ENCODE data around the gene CPNE5. TPM values are rescaled to one million over a fixed set of nuclear protein-coding genes. Genes with fewer than 3 reads are reported as not detected.
A peak's percentile ranks its signal among the peaks of the same experiment; 100 is the strongest.

Gene CPNE5
- total RNA-seq, 1 donor from 2014 or later: 59.1 TPM

GRCh38 chr6:36751091-36751490 lies 88.2 kb downstream of the CPNE5 start:
- peaks cover 61% of the 10 kb centered on the region for H3K36me3 Mint-ChIP-seq (ENCODE audit: low read depth)
- no peak overlapping the region for H3K4me3 Mint-ChIP-seq

GRCh38 chr6:36749829-36750489 lies 89.3 kb downstream of the CPNE5 start:
- Mint-ChIP-seq H3K4me1 (peaks cover 77% of the 10 kb centered on the region), H3K27ac (peak overlapping the region; percentile 31), H3K4me3 (no peak overlapping the region), H3K36me3 (ENCODE audit: low read depth) (peaks cover 67% of the 10 kb centered on the region), H3K9me3 (peaks cover 3% of the 10 kb centered on the region), H3K27me3 (no peaks in the 10 kb centered on the region)
- no peak for DNase-seq
- intact Hi-C loops (cut with micrococcal nuclease): no loop called here
- ATAC-seq (ENCODE audit: low read depth): no peak
- TF ChIP-seq CTCF (IDR thresholded peaks at IDR 0.05): no peak
- ChIA-PET POLR2A (no interaction called here), CTCF (interaction anchor here (1.5 kb wide), 1 partner anchor 9 kb away, joined by 5 read pairs; no protein-coding TSS in a partner anchor)

More at GRCh38 chr6:36751091-36751490, 88.2 kb downstream of the CPNE5 start:
- intact Hi-C loops (cut with micrococcal nuclease): no loop called here
- no peak for ATAC-seq (ENCODE audit: low read depth)
- Mint-ChIP-seq H3K4me1 (peaks cover 83% of the 10 kb centered on the region), H3K27ac (no peak overlapping the region), H3K27me3 (no peaks in the 10 kb centered on the region), H3K9me3 (peaks cover 3% of the 10 kb centered on the region)
- CTCF ChIA-PET: interaction anchor here (1.5 kb wide), 1 partner anchor 8 kb away, joined by 5 read pairs; no protein-coding TSS in a partner anchor
- TF ChIP-seq CTCF (IDR thresholded peaks at IDR 0.05): no peak
- POLR2A ChIA-PET: interaction anchor here (0.7 to 9.9 kb wide), 3 partner anchors 17 to 70 kb away, joined by 3 to 226 read pairs (median 5); partner anchors contain the start of gene CDKN1A
- no peak for DNase-seq

GRCh38 chr6:36746251-36746650 lies 93.0 kb downstream of the CPNE5 start:
- Mint-ChIP-seq H3K27ac (peak overlapping the region; percentile 15), H3K4me1 (peaks cover 72% of the 10 kb centered on the region), H3K27me3 (no peaks in the 10 kb centered on the region), H3K9me3 (peaks cover 3% of the 10 kb centered on the region), H3K4me3 (no peak overlapping the region), H3K36me3 (ENCODE audit: low read depth) (peaks cover 85% of the 10 kb centered on the region)
- ATAC-seq (ENCODE audit: low read depth) (no peak), DNase-seq (no peak)
- ChIA-PET POLR2A (interaction anchor here (1.2 kb wide), 1 partner anchor 9 kb away, joined by 3 read pairs; no protein-coding TSS in a partner anchor), CTCF (no interaction called here)
- no peak for TF ChIP-seq CTCF (IDR thresholded peaks at IDR 0.05)
- intact Hi-C loops (cut with micrococcal nuclease): no loop called here

- DNase-seq (no peak), ATAC-seq (ENCODE audit: low read depth) (no peak)
- Mint-ChIP-seq H3K27me3 (no peaks in the 10 kb centered on the region), H3K4me3 (no peak overlapping the region), H3K4me1 (peaks cover 72% of the 10 kb centered on the region), H3K27ac (peak overlapping the region; percentile 12), H3K9me3 (peaks cover 3% of the 10 kb centered on the region), H3K36me3 (ENCODE audit: low read depth) (peaks cover 81% of the 10 kb centered on the region)
- TF ChIP-seq CTCF (IDR thresholded peaks at IDR 0.05): no peak
- POLR2A ChIA-PET: interaction anchor here (1.2 kb wide), 1 partner anchor 9 kb away, joined by 3 read pairs; no protein-coding TSS in a partner anchor
- intact Hi-C loops (cut with micrococcal nuclease): no loop called here
- CTCF ChIA-PET: no interaction called here
Measured at GRCh38 chr6:36745836-36746235, 93.4 kb downstream of the CPNE5 start.

GRCh38 chr6:36745283-36745682 lies 94.0 kb downstream of the CPNE5 start:
- no peak for TF ChIP-seq CTCF (IDR thresholded peaks at IDR 0.05)
- intact Hi-C loops (cut with micrococcal nuclease): no loop called here
- H3K9me3 Mint-ChIP-seq: peaks cover 3% of the 10 kb centered on the region
- ChIA-PET CTCF (interaction anchor here (1.5 kb wide), 1 partner anchor 13 kb away, joined by 3 read pairs; no protein-coding TSS in a partner anchor), POLR2A (no interaction called here)
- H3K27ac Mint-ChIP-seq: no peak overlapping the region
- no peak for DNase-seq
- peaks cover 72% of the 10 kb centered on the region for H3K4me1 Mint-ChIP-seq
- no peak overlapping the region for H3K4me3 Mint-ChIP-seq
- ATAC-seq (ENCODE audit: low read depth): no peak
- H3K36me3 Mint-ChIP-seq (ENCODE audit: low read depth): peaks cover 78% of the 10 kb centered on the region
- H3K27me3 Mint-ChIP-seq: no peaks in the 10 kb centered on the region

Data from activated B cell treated with CpG ODN at 0.5 μM for 24 hours (primary cell).